NB4 (cell line): ENCODE data around the gene ROBO3.

Experiments
- POLR2A ChIP-seq: IDR thresholded peaks from 2 replicates; pipeline ENCODE4 v1.6.1; 2011; ENCODE audit warnings: mild to moderate bottlenecking; ENCODE audit not compliant: insufficient read length; ENCODE audit errors: extremely low read depth
- TF ChIP-seq, protein P1 (sequence below): IDR thresholded peaks from one replicate; pipeline ENCODE4 v1.5.1; 2012; ENCODE audit warnings: low read depth, low read length
- TF ChIP-seq, protein P2 (sequence below): IDR thresholded peaks from 2 replicates; pipeline ENCODE4 v1.6.1; 2011; ENCODE audit warnings: low read depth, low read length

DNA sequence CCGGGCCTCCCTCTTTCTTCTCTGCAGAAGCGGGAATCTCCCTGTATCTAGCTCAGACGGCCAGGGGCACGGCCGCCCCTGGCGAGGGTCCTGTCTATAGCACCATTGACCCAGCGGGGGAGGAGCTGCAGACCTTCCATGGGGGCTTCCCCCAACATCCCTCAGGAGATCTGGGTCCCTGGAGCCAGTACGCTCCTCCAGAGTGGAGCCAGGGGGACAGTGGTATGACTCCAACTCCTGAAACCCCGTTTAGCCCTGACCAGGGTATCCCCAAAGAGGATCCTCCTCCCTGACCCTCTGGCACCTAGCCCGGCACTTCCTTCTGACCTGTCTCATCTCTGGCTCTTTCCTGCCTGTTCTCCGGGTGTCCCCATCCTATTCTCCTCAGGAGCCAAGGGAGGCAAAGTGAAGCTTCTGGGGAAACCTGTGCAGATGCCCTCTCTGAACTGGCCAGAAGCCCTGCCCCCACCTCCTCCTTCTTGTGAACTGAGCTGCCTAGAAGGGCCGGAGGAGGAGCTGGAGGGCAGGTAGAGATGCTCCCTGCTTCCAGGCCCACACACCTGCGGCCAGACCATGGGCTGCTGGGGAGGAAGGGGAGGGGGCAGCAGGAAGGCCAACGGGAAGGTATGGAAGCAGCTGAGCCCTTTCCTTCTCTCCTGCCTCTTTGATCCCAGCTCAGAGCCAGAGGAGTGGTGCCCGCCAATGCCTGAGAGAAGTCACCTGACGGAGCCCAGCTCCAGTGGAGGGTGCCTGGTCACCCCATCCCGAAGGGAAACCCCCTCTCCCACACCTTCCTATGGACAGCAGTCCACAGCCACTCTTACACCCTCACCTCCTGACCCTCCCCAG is 12.9 kb downstream of the ROBO3 start:
- TF ChIP-seq, protein P1, sequence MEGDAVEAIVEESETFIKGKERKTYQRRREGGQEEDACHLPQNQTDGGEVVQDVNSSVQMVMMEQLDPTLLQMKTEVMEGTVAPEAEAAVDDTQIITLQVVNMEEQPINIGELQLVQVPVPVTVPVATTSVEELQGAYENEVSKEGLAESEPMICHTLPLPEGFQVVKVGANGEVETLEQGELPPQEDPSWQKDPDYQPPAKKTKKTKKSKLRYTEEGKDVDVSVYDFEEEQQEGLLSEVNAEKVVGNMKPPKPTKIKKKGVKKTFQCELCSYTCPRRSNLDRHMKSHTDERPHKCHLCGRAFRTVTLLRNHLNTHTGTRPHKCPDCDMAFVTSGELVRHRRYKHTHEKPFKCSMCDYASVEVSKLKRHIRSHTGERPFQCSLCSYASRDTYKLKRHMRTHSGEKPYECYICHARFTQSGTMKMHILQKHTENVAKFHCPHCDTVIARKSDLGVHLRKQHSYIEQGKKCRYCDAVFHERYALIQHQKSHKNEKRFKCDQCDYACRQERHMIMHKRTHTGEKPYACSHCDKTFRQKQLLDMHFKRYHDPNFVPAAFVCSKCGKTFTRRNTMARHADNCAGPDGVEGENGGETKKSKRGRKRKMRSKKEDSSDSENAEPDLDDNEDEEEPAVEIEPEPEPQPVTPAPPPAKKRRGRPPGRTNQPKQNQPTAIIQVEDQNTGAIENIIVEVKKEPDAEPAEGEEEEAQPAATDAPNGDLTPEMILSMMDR, result no peak
- TF ChIP-seq, protein P2, sequence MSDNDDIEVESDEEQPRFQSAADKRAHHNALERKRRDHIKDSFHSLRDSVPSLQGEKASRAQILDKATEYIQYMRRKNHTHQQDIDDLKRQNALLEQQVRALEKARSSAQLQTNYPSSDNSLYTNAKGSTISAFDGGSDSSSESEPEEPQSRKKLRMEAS, result no peak
- no peak for TF ChIP-seq POLR2A
